Activated T-cell treated with anti-CD3 and anti-CD28 coated beads, Interleukin-2, amount 50 U/mL, for 48 hours (primary cell): ENCODE results near the gene ITGA2.

Experiments used
- DNase-seq, 2 experiments: peaks; one replicate each; pipeline ENCODE4 v3.0.0-alpha.2; 2020

The ITGA2 gene

GRCh38 chr5:53022930-53023511 lies 33.9 kb downstream of the ITGA2 start:
- DNase-seq: no peak

GRCh38 chr5:53023969-53024368 lies 34.8 kb downstream of the ITGA2 start:
- no peak for DNase-seq

DNA sequence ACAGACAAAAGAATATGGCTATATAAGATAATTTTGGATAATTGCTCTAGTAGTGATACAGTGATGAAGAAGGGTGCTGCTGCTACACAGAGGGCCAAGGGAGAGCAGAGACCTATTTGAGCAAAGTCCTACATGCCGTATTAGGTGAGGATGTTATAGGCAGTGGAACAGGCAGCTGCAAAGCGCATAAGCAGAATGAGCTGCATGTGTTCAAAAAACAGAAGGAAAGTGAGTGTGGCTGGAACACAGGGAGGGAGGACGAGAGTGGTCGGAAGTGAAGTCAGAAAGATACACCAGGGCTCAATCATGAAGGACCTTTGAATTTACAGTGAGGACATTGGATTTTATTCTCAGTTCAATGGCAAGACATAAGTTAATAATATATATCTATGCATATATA lies 35.4 kb downstream of the ITGA2 start:
- DNase-seq: no peak

DNA sequence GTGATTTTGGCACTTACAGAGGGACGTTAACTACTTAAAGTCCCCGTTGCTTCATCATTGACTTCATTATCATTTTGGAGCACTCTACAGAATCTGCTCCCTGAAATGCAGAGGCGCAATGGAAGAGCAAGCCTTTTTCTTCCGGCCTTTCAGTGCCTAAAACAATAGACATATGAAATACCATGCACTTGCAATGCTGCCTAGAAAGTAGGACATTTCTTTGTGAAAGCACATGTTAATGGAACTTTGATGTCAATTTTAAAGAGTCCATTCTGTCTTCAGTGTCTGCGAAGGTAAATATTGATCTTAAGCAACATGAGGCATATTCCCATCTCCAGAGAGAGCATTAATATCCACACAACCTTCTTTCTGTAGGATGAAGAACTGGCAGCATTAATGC lies 36.3 kb downstream of the ITGA2 start:
- DNase-seq: no peak

DNA sequence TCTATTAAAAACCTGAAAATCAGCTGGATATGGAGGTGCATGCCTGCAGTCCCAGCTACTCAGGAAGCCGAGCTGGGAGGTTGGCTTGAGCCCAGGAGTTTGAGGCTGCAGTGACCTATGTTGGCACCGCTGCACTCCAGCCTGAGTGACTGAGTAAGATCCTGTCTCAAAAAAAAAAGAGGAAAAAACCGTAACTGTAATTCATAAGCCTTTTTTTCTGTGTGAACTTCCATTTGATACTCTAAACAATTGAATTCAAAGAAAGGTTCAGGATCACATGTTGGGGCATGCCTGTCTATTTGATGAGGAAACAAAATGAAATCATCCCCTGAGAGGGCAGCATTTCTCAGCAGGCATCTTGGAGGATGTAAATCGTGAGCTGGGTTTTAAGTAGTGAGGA lies 38.8 kb downstream of the ITGA2 start:
- no peak for DNase-seq

- no peak for DNase-seq
Observed at GRCh38 chr5:53029608-53030007, 40.5 kb downstream of the ITGA2 start.

DNA sequence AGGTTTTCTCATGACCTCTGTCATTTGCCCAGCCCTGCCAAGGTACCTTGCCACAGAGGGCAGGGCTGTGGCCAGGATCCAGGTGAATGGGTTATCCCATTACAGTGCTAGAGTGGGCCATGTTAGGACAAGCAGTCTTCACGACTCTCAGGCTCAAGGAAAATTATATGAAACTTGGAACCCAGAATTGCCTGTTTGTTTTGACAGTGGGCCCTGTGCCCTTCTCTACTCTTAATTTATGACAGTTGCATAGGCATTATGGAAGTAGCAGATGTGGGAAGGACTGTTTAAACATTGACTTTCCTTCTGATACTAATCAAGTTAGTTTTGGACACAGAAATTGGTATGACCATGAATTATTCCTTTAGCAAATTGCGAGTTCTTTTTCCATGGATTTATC lies 41.7 kb downstream of the ITGA2 start:
- DNase-seq: no peak

DNA sequence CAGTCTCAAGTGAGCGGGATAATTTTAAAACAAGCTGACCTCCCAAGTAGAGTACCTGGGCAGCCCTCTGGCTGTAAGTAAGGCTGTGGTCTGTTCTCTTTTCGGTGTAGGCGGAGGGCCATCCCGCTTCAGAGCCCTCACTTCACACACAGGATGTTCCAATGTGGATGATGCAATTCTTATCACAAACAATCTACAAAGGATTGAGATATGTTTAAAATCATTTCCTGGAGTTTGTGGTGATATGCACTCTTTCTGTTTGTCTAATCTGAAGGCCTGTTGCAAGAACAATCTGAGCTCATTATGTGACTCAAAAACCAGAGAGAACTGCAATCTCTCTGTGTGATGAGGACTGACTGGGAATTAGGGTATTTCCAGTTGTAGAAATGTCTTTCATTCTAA lies 42.5 kb downstream of the ITGA2 start:
- peak; percentile 45 to 53 for DNase-seq

DNA sequence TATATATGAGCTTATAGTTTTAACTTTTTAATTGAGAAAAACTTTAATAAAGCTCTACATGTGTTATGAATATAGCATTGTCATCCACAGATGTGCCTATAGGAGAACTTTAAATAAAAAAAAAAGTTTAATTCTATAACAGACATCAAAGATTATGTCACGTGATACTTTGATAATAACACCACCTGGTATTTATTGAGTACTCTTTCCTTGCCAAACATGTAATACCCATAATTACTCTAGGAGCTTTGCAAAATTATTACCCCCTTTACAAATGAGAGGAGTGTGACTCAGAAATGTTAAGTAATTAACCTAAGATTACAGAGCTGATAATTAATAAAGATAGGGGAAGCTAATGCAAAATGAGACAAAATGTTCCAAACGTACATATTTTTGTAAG lies 43.0 kb downstream of the ITGA2 start:
- DNase-seq: no peak

DNA sequence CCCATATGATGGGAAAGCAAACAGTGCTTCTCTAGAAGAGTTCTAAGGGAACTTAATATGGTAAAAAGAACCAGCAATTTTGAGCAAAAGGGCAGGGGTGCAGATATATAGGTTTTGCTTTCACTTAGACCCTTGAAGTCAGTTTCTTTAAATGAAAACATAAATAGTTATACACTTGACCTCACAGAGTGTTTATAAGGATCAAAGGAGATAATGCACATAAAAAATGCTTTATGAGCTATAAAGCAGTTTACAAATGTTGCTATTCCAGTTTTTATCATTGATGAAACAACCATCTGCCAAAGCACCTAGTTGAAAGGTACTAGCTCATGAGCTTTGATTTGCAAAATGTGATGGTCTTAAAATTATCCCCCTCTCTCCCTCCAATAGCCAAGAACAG lies 45.7 kb downstream of the ITGA2 start:
- no peak for DNase-seq

DNA sequence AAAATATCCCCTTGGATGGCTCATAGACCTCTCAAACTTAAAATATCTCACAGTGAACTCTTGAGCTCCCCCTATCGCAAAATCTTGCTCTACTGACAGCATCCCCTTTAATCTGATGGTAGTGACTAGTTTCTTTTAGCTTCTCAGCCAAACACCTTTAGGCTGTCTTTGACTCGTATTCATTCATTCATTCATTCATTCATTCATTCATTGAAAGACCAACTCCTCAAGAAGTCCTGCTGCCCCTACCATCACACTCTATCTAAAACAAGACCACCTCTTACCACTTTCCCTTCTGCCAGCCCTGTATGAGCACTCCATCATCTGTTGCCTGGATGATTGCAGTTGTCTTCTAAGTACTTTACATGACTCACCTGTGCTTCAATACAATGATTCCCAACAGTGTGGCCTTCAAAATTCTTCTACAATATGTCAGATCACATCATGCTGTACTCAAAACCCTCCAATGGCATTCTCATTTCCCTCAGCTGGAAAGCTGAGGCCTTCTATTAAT lies 46.8 kb downstream of the ITGA2 start:
- no peak for DNase-seq

DNA sequence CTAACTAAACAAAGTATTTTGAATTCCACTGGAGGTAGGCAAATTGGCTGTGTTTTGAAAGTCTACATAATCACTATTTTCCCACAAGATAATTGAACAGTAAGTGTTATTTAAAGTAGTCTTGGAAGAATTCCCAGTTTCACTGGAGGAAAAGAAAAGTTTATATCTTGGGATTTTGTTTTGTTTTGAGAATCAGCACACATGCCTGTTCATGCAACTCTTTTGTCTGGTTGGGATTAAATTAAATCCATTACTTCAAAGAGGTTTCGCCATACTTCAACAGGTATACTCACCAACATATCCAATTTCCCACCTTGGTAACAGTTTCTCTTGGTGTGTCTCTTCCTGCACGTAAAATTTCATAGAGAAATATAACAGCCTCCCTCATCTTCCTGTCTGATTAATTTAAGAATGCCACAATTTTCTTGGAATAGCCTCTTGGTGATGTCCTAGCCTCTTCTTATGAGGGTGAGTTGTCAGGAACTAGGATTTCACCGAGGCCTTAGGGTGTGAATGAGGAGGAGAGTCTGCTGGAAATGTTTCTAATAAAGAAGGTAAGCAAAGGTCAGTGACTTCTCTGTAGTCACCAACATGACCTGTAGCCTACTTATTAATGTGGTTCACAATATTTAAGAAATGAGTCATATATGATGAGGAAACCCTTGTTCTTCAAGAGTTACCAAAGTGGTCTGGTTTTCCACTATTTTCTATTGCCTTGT lies 48.1 kb downstream of the ITGA2 start:
- no peak for DNase-seq

- DNase-seq: no peak
Observed at GRCh38 chr5:53038196-53038847, 49.2 kb downstream of the ITGA2 start.

- DNase-seq: no peak
Observed at GRCh38 chr5:53039855-53040254, 50.7 kb downstream of the ITGA2 start.

GRCh38 chr5:53041071-53041692 lies 52.0 kb downstream of the ITGA2 start:
- no peak for DNase-seq

DNA sequence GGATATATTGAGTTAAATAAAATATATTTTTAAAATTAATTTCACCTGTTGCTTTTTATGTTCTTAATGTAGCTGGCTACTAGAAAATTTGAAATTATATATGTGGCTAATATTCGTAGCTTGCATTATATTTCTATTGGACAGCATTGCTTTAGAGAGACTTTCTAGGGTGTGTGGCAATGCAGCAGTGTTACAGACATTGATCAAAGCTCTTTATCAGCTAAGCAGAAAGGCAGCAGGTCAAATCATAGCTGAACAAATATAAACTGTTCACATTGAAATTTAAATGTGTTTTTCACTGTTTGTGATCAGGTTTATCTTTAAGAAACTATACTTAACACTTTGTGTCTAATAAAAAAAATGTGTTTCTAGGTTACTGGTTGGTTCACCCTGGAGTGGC lies 52.6 kb downstream of the ITGA2 start:
- DNase-seq: no peak

- no peak for DNase-seq
Observed at GRCh38 chr5:53045263-53045662, 56.1 kb downstream of the ITGA2 start.

DNA sequence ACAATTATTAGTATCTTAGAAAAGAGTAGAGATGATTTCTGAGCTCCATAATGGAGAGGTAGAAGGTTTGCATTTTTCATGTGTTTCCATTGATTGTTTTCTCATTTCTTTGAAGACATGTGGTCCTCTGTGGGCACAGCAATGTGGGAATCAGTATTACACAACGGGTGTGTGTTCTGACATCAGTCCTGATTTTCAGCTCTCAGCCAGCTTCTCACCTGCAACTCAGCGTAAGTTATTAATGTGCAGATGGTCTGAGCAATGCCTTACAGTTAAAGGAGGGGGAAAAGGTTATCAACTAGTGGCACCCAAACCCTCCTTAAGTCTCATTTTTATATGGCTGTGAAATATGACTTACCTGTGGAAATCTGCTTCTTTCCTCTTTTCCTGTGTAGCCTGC lies 59.1 kb downstream of the ITGA2 start:
- no peak for DNase-seq

DNA sequence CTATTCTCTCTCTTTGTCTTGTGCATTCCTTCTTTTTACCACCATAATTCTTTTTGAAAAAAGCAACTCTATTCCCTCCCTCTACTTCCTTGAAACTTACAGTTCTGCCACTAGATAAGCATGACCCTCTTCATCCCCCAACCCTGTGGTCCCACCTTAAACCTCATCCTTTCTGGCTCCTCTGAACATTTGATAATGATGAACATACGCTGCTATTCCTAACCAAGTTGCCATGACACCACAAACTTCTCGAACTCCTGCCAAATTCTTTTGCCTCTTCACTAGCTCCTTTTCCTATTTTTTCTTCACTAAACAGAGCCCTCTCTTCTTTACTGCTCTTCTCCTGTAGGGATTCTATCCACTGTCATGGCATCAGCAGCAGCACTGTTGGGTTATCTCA lies 63.3 kb downstream of the ITGA2 start:
- DNase-seq: no peak

- no peak for DNase-seq
Observed at GRCh38 chr5:53053364-53053763, 64.2 kb downstream of the ITGA2 start.

DNA sequence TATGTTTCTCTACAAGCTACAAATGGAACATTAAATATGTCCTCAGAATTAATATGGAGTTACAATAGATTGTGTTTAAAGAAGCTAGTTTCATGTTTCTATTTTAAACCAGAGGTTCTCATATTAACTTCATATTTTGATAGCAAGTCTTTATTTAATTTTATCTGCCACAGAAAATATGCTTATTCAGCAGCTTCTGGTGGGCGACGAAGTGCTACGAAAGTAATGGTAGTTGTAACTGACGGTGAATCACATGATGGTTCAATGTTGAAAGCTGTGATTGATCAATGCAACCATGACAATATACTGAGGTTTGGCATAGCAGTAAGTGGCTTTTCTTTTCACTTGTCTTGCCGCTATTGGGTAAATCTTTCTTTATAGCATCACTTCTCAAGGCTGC lies 66.2 kb downstream of the ITGA2 start:
- no peak for DNase-seq

GRCh38 chr5:53059281-53059680 lies 70.1 kb downstream of the ITGA2 start:
- no peak for DNase-seq

DNA sequence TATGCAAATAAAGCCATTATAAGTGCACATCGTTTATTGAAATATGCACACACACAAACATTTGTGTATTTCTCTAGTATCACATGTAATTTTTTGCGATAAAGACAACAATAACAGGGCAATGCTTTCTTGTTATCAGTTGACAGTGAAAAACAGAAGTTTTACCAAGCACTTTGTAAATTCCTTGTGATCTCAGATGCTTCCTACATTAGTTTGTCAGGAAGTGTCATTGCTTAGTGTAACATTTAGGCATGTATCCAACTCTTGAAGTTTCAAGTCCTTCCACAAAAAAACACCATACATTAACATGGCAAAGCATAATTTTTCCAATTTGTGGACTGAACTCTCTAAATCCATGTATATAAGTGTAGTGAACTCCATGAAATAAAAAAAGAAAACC lies 74.0 kb downstream of the ITGA2 start:
- no peak for DNase-seq

GRCh38 chr5:53063791-53064190 lies 74.6 kb downstream of the ITGA2 start:
- no peak for DNase-seq
